ENCODE measurements around the gene PAX5. TPM values are rescaled to one million over a fixed set of nuclear protein-coding genes. Genes with fewer than 3 reads are reported as not detected.

The PAX5 gene
- total and polyA plus RNA-seq, 2 experiments from 2014 or later, result not detected

DNA sequence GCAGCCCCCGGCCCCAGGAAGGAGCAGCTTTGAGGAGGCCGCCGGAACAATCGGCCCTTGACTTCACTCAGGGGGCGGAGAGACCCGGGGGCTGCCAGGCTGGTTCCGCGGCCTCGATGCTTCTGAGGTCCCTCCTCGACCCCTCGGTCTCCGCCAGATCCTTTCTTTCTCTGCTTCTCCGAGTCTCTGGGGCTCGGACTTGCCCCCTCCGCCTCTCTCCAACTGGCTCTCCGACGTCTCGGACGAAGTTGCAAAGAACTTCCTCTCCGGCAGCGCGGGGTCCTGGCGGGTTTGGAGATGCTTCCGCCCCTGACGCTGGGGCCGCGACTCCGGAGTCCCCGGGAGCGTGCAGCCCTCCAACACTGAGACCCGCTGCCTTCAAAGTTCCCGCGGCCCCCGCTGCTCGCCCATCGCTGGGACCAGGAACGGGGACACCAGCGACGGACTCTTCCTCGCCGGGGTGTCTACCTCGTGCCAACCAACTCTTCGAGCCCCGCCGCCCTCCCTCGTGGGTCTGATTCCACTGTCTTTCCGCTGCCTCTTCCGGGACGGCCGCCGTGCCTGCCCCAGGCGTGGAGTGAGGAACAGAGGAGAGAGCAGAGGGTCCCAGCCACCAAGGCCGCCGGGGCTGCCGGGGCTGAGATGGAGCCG is 7.0 kb downstream of the PAX5 start:
- 0 out of 2 replicates have a peak overlapping the region, but pooled peaks have one; percentile 11 for H3K4me3 ChIP-seq
- H4K20me1 ChIP-seq (ENCODE audit: insufficient read depth), result no peaks in the 10 kb centered on the region
- no peak for DNase-seq

DNA sequence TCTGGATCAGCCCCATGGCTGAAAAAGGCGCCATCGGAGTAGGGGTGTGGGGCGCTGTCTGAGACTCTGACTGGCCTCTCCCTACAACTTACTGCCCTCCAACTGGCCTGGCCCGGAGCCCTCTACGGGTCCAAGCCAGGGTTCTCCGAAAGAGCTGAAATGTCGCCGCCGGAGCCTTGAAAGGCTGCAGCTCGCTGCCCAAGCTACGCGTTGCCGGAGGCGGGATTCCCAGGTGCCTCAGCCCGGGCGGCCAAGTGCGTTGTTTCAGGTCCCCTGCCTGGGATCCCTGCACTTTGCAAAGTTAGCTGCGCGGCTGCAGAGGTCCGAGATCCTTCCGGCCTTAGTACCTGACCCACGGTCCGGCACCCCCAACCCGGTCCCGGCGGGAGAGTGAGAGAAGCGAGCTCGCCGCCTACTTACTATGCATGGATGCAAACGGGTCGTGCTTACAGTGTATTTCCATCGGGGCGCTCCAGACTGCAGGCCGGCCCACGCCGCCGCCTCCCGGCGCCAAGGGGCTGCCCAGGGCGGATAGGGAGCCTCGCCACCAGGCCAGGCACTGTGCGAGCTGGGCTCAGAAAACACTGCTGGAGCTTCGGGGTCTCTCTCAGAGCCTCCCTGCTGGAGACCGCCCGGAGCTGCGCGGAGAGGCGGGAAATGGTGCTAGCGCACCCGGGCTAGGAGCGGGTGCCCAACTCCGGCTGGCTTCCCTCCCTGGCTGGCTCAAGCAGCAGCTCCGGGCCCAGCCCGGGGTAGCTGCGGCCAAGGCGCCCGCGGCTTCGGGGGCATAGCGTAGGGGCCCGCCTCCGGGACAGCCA is 7.7 kb downstream of the PAX5 start:
- no peak; the same call in 1 of the 2 replicates for TF ChIP-seq EZH2phosphoT487 (IDR thresholded peaks at IDR 0.05; ENCODE audit: insufficient read depth, low read depth)
- peak; percentile 45 for TF ChIP-seq EZH2 (IDR thresholded peaks at IDR 0.05; ENCODE audit: insufficient read depth, poor library complexity, severe bottlenecking)

More for the DNA sequence above, 7.0 kb downstream of the PAX5 start:
- H3K36me3 ChIP-seq (ENCODE audit: low read depth), result no peaks in the 10 kb centered on the region
- in situ Hi-C loops (cut with MboI), result no loop called here
- H3K27me3 ChIP-seq (replicated peaks; ENCODE audit: insufficient read depth), result peaks cover 95% of the 10 kb centered on the region
- H3K9ac ChIP-seq, result no peak overlapping the region
- TF ChIP-seq EZH2phosphoT487 (IDR thresholded peaks at IDR 0.05; ENCODE audit: insufficient read depth, low read depth) (no peak; the same call in 1 of the 2 replicates), EZH2 (IDR thresholded peaks at IDR 0.05; ENCODE audit: insufficient read depth, poor library complexity, severe bottlenecking) (peak; percentile 75)
- 8 to 9% methylated on average over 50 to 56 of the region's 56 CpGs for WGBS, 2 experiments (ENCODE audit: low coverage in 1 of 2, low lambda C conversion rate in 2 of 2, missing lambda C conversion rate in 2 of 2)
- H3F3A ChIP-seq (ENCODE audit: insufficient read depth), result no peaks in the 10 kb centered on the region
- no peak overlapping the region for H2AFZ ChIP-seq
- H3K4me1 ChIP-seq (ENCODE audit: insufficient read depth), result no peaks in the 10 kb centered on the region
- H3K9me2 ChIP-seq (ENCODE audit: insufficient read depth), result no peaks in the 10 kb centered on the region
- H3K4me2 ChIP-seq (ENCODE audit: unreplicated experiment), result no peak overlapping the region
- H3K9me3 ChIP-seq (ENCODE audit: low read depth), result no peaks in the 10 kb centered on the region
- H3K27ac ChIP-seq, result no peak overlapping the region
- no peaks in the 10 kb centered on the region for H3K79me2 ChIP-seq (ENCODE audit: insufficient read depth)

GRCh38 chr9:37025823-37026112 is 8.3 kb downstream of the PAX5 start:
- Histone ChIP-seq H3K79me2 (ENCODE audit: insufficient read depth) (no peaks in the 10 kb centered on the region), H3K36me3 (ENCODE audit: low read depth) (no peaks in the 10 kb centered on the region), H3K9ac (no peak overlapping the region), H3K27me3 (replicated peaks; ENCODE audit: insufficient read depth) (peaks cover 98% of the 10 kb centered on the region), H2AFZ (no peak overlapping the region), H3K27ac (no peak overlapping the region), H3K4me2 (ENCODE audit: unreplicated experiment) (peak overlapping the region; percentile 67), H3K9me3 (ENCODE audit: low read depth) (no peaks in the 10 kb centered on the region), H3K4me1 (ENCODE audit: insufficient read depth) (no peaks in the 10 kb centered on the region), H4K20me1 (ENCODE audit: insufficient read depth) (no peaks in the 10 kb centered on the region), H3K4me3 (peak overlapping the region; percentile 57), H3K9me2 (ENCODE audit: insufficient read depth) (no peaks in the 10 kb centered on the region), H3F3A (ENCODE audit: insufficient read depth) (no peaks in the 10 kb centered on the region)
- TF ChIP-seq EZH2phosphoT487 (IDR thresholded peaks at IDR 0.05; ENCODE audit: insufficient read depth, low read depth), result peak; percentile 61
- TF ChIP-seq EZH2 (IDR thresholded peaks at IDR 0.05; ENCODE audit: insufficient read depth, poor library complexity, severe bottlenecking), result no peak
- in situ Hi-C loops (cut with MboI), result no loop called here
- WGBS, 2 experiments (ENCODE audit: low coverage in 1 of 2, low lambda C conversion rate in 2 of 2, missing lambda C conversion rate in 2 of 2), result 7 to 13% methylated on average over 9 of the region's 9 CpGs
- DNase-seq, result no peak

More for the DNA sequence above, 7.7 kb downstream of the PAX5 start:
- WGBS, 2 experiments (ENCODE audit: low coverage in 1 of 2, low lambda C conversion rate in 2 of 2, missing lambda C conversion rate in 2 of 2), result 2 to 3% methylated on average over 40 to 62 of the region's 62 CpGs
- no peaks in the 10 kb centered on the region for H3F3A ChIP-seq (ENCODE audit: insufficient read depth)
- H3K9ac ChIP-seq, result no peak overlapping the region
- H2AFZ ChIP-seq, result no peak overlapping the region
- no peaks in the 10 kb centered on the region for H3K9me3 ChIP-seq (ENCODE audit: low read depth)
- H3K79me2 ChIP-seq (ENCODE audit: insufficient read depth), result no peaks in the 10 kb centered on the region
- H4K20me1 ChIP-seq (ENCODE audit: insufficient read depth), result no peaks in the 10 kb centered on the region
- no peak overlapping the region for H3K4me2 ChIP-seq (ENCODE audit: unreplicated experiment)
- no peak overlapping the region for H3K27ac ChIP-seq
- H3K4me3 ChIP-seq, result no peak overlapping the region
- no peaks in the 10 kb centered on the region for H3K36me3 ChIP-seq (ENCODE audit: low read depth)
- H3K9me2 ChIP-seq (ENCODE audit: insufficient read depth), result no peaks in the 10 kb centered on the region
- H3K4me1 ChIP-seq (ENCODE audit: insufficient read depth), result no peaks in the 10 kb centered on the region
- H3K27me3 ChIP-seq (replicated peaks; ENCODE audit: insufficient read depth), result peaks cover 98% of the 10 kb centered on the region
- in situ Hi-C loops (cut with MboI), result no loop called here
- DNase-seq, result peak; percentile 31

GRCh38 chr9:37025071-37025822 is 8.8 kb downstream of the PAX5 start:
- 10 to 12% methylated on average over 34 to 36 of the region's 36 CpGs for WGBS, 2 experiments (ENCODE audit: low coverage in 1 of 2, low lambda C conversion rate in 2 of 2, missing lambda C conversion rate in 2 of 2)
- Histone ChIP-seq H3K9me2 (ENCODE audit: insufficient read depth) (no peaks in the 10 kb centered on the region), H3K9me3 (ENCODE audit: low read depth) (no peaks in the 10 kb centered on the region), H3F3A (ENCODE audit: insufficient read depth) (no peaks in the 10 kb centered on the region), H3K9ac (no peak overlapping the region), H3K27me3 (replicated peaks; ENCODE audit: insufficient read depth) (peaks cover 98% of the 10 kb centered on the region), H3K36me3 (ENCODE audit: low read depth) (no peaks in the 10 kb centered on the region), H3K4me2 (ENCODE audit: unreplicated experiment) (peak overlapping the region; percentile 67), H3K27ac (no peak overlapping the region), H4K20me1 (ENCODE audit: insufficient read depth) (no peaks in the 10 kb centered on the region), H3K4me1 (ENCODE audit: insufficient read depth) (no peaks in the 10 kb centered on the region), H3K79me2 (ENCODE audit: insufficient read depth) (no peaks in the 10 kb centered on the region), H3K4me3 (peak overlapping the region; percentile 57), H2AFZ (no peak overlapping the region)
- peak; percentile 76 for TF ChIP-seq EZH2phosphoT487 (IDR thresholded peaks at IDR 0.05; ENCODE audit: insufficient read depth, low read depth)
- peak; percentile 13 for TF ChIP-seq EZH2 (IDR thresholded peaks at IDR 0.05; ENCODE audit: insufficient read depth, poor library complexity, severe bottlenecking)
- DNase-seq, result peak; percentile 37
- in situ Hi-C loops (cut with MboI), result no loop called here
